ENCODE data around the gene IFT43. TPM values are rescaled to one million over a fixed set of nuclear protein-coding genes. Genes with fewer than 3 reads are reported as not detected.

Gene IFT43
- total and polyA plus RNA-seq, 2 donors: 27.5 to 47.2 TPM

DNA sequence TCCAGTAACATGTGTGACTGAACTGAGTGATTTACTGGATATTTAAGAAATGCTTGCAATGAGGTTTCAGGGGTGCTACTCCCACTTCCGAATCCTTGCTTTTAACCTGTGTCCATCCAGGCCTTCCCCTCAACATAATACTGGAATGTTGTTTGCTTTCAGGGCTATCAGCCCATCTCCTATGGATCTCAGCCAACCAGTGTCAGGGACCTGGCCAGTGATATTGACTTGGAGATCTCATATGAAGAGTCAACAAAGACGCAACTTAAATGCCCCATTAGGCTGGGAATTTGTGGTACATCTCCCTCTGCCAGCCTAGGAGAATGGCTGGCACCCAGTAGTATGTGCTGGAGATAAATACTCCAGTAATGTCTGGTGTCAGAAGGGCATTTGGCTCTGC lies 889 bp upstream of the IFT43 start:
- Histone ChIP-seq H3K4me3 (ENCODE audit: low read length in 2 of 2) (no peak overlapping the region), H3K4me1 (ENCODE audit: control insufficient read depth in 2 of 2, insufficient read depth in 2 of 2, low read length in 2 of 2) (peaks cover 8 to 31% of the 10 kb centered on the region in 2 donors), H3K27me3 (ENCODE audit: control insufficient read depth in 2 of 2, insufficient read depth in 1 of 2, low read length in 1 of 2) (peaks cover 2 to 25% of the 10 kb centered on the region in 2 donors), H3K27ac (ENCODE audit: low read depth in 1 of 2, low read length in 1 of 2) (no peak overlapping the region), H3K36me3 (ENCODE audit: control insufficient read depth in 2 of 2, insufficient read depth in 2 of 2, low read length in 1 of 2) (no peaks in the 10 kb centered on the region), H3K9me3 (ENCODE audit: control insufficient read depth in 2 of 2, insufficient read depth in 1 of 2, low read length in 1 of 2) (no peaks in the 10 kb centered on the region)
- DNase-seq (ENCODE audit: low read depth in 6 of 9, low spot score in 9 of 9): no peak
- 98% methylated on average over 2 of the region's 2 CpGs for WGBS

DNA sequence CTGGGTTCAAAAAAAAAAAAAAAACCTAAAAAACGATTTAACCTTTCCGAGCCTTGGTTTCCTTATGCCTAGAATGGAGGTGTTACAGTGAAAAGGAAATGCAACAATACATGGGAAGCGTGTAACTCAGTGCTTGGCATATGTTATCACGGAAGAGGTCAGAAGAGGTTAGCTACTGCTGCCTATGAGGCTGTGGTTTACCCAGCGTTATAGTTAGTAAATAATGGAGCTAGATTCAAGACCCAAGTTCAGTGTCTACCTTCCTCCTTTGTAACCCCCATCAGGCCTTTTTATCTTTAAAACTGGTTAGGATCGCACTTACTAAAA lies 839 bp downstream of the IFT43 start:
- WGBS: 69% methylated on average over 6 of the region's 6 CpGs
- DNase-seq (ENCODE audit: low read depth in 6 of 9, low spot score in 9 of 9): no peak
- peak overlapping the region; percentile 55 to 74 for H3K4me3 ChIP-seq (ENCODE audit: low read length in 2 of 2)
- peaks cover 2 to 25% of the 10 kb centered on the region in 2 donors for H3K27me3 ChIP-seq (ENCODE audit: control insufficient read depth in 2 of 2, insufficient read depth in 1 of 2, low read length in 1 of 2)
- peak overlapping the region in 1 of 2 donors; percentile 68 for H3K27ac ChIP-seq (ENCODE audit: low read depth in 1 of 2, low read length in 1 of 2)
- no peaks in the 10 kb centered on the region for H3K9me3 ChIP-seq (ENCODE audit: control insufficient read depth in 2 of 2, insufficient read depth in 1 of 2, low read length in 1 of 2)
- H3K36me3 ChIP-seq (ENCODE audit: control insufficient read depth in 2 of 2, insufficient read depth in 2 of 2, low read length in 1 of 2): peaks cover 0 to 3% of the 10 kb centered on the region in 2 donors
- H3K4me1 ChIP-seq (ENCODE audit: control insufficient read depth in 2 of 2, insufficient read depth in 2 of 2, low read length in 2 of 2): peaks cover 5 to 21% of the 10 kb centered on the region in 2 donors

- H3K27ac ChIP-seq (ENCODE audit: low read depth in 1 of 2, low read length in 1 of 2): no peak overlapping the region
- peaks cover 0 to 3% of the 10 kb centered on the region in 2 donors for H3K36me3 ChIP-seq (ENCODE audit: control insufficient read depth in 2 of 2, insufficient read depth in 2 of 2, low read length in 1 of 2)
- H3K9me3 ChIP-seq (ENCODE audit: control insufficient read depth in 2 of 2, insufficient read depth in 1 of 2, low read length in 1 of 2): no peaks in the 10 kb centered on the region
- DNase-seq (ENCODE audit: low read depth in 6 of 9, low spot score in 9 of 9): no peak
- no peak overlapping the region for H3K4me3 ChIP-seq (ENCODE audit: low read length in 2 of 2)
- H3K27me3 ChIP-seq (ENCODE audit: control insufficient read depth in 2 of 2, insufficient read depth in 1 of 2, low read length in 1 of 2): peaks cover 2 to 20% of the 10 kb centered on the region in 2 donors
- peaks cover 3 to 16% of the 10 kb centered on the region in 2 donors for H3K4me1 ChIP-seq (ENCODE audit: control insufficient read depth in 2 of 2, insufficient read depth in 2 of 2, low read length in 2 of 2)
- WGBS: 86% methylated on average over 3 of the region's 3 CpGs
Observed at GRCh38 chr14:75987201-75987970, 1.8 kb downstream of the IFT43 start.

DNA sequence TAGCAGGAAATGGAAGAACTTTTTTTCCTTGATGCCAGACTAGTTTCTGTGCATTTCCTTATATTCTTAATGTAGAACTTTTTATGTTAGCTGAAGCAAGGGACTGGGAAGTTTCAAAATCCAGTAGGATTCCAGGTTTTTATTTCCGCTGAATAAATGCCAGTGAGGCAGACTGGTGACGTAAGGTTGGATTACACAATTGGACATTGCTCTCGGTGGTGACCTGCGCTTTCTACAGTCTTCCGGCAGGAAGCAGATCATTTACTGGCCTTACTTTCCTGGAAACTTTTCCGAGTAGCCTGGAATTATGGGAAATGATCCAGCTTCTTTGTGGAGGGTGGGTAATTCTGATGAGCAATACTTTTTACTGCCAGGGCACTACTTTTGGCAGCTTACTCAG lies 3.6 kb downstream of the IFT43 start:
- DNase-seq (ENCODE audit: low read depth in 6 of 9, low spot score in 9 of 9): no peak
- H3K4me1 ChIP-seq (ENCODE audit: control insufficient read depth in 2 of 2, insufficient read depth in 2 of 2, low read length in 2 of 2): peaks cover 3 to 12% of the 10 kb centered on the region in 2 donors
- H3K27me3 ChIP-seq (ENCODE audit: control insufficient read depth in 2 of 2, insufficient read depth in 1 of 2, low read length in 1 of 2): peaks cover 2 to 4% of the 10 kb centered on the region in 2 donors
- H3K4me3 ChIP-seq (ENCODE audit: low read length in 2 of 2): no peak overlapping the region
- 97% methylated on average over 6 of the region's 6 CpGs for WGBS
- H3K36me3 ChIP-seq (ENCODE audit: control insufficient read depth in 2 of 2, insufficient read depth in 2 of 2, low read length in 1 of 2): peaks cover 0 to 3% of the 10 kb centered on the region in 2 donors
- no peak overlapping the region for H3K27ac ChIP-seq (ENCODE audit: low read depth in 1 of 2, low read length in 1 of 2)
- no peaks in the 10 kb centered on the region for H3K9me3 ChIP-seq (ENCODE audit: control insufficient read depth in 2 of 2, insufficient read depth in 1 of 2, low read length in 1 of 2)

DNA sequence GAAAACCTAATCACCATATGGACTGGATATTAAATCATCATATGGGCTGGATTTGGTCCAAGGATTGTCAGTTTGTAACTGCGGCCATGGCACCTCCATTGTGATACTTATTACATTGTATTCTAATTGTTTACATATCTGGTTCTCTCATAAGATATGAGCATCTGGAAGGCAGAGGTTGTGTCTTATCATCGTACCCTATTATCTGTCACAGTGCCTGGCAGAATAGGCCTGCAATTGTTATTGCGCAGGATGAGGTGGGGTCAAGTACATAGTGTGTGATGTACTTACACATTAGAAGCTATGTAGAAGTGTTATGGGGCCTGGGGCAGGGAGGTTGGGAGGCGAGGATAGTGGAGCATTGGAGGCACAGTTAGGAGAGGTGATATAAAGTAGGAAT lies 4.7 kb downstream of the IFT43 start:
- no peak overlapping the region for H3K27ac ChIP-seq (ENCODE audit: low read depth in 1 of 2, low read length in 1 of 2)
- H3K27me3 ChIP-seq (ENCODE audit: control insufficient read depth in 2 of 2, insufficient read depth in 1 of 2, low read length in 1 of 2): no peaks in the 10 kb centered on the region
- no peaks in the 10 kb centered on the region for H3K9me3 ChIP-seq (ENCODE audit: control insufficient read depth in 2 of 2, insufficient read depth in 1 of 2, low read length in 1 of 2)
- H3K4me3 ChIP-seq (ENCODE audit: low read length in 2 of 2): no peak overlapping the region
- 97% methylated on average over 4 of the region's 4 CpGs for WGBS
- peaks cover 2 to 10% of the 10 kb centered on the region in 2 donors for H3K4me1 ChIP-seq (ENCODE audit: control insufficient read depth in 2 of 2, insufficient read depth in 2 of 2, low read length in 2 of 2)
- DNase-seq (ENCODE audit: low read depth in 6 of 9, low spot score in 9 of 9): no peak
- peaks cover 0 to 3% of the 10 kb centered on the region in 2 donors for H3K36me3 ChIP-seq (ENCODE audit: control insufficient read depth in 2 of 2, insufficient read depth in 2 of 2, low read length in 1 of 2)

- Histone ChIP-seq H3K36me3 (ENCODE audit: control insufficient read depth in 2 of 2, insufficient read depth in 2 of 2, low read length in 1 of 2) (peaks cover 2 to 3% of the 10 kb centered on the region in 2 donors), H3K27me3 (ENCODE audit: control insufficient read depth in 2 of 2, insufficient read depth in 1 of 2, low read length in 1 of 2) (no peaks in the 10 kb centered on the region), H3K9me3 (ENCODE audit: control insufficient read depth in 2 of 2, insufficient read depth in 1 of 2, low read length in 1 of 2) (no peaks in the 10 kb centered on the region), H3K4me3 (ENCODE audit: low read length in 2 of 2) (no peak overlapping the region), H3K27ac (ENCODE audit: low read depth in 1 of 2, low read length in 1 of 2) (no peak overlapping the region), H3K4me1 (ENCODE audit: control insufficient read depth in 2 of 2, insufficient read depth in 2 of 2, low read length in 2 of 2) (no peaks in the 10 kb centered on the region)
- no peak for DNase-seq (ENCODE audit: low read depth in 6 of 9, low spot score in 9 of 9)
- 96% methylated on average over 4 of the region's 4 CpGs for WGBS
Observed at GRCh38 chr14:75991753-75992152, 6.2 kb downstream of the IFT43 start.

DNA sequence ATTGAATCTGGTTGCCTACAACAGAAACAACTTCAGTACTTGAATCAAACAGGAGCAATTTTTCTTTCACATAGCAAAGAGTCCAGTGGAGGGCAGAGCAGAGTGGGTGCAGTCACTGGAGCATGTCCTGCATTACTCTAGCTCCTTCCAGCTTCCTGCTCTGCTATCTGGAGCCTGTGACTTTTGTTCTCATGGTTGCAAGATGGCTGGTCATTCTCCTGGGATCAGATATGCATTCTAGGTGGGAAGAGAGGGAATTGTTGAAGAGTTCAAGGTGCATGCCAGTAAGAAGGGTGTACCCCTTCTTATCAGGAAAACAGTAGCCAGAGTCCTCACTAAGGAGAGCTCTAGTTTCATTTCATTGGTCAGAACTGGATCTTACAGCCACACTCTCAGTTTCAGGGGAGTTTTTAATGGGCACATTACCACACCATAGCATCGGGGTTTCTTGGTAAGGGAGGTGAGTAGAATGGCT lies 8.0 kb downstream of the IFT43 start:
- Histone ChIP-seq H3K4me3 (ENCODE audit: low read length in 2 of 2) (no peak overlapping the region), H3K27me3 (ENCODE audit: control insufficient read depth in 2 of 2, insufficient read depth in 1 of 2, low read length in 1 of 2) (no peaks in the 10 kb centered on the region), H3K9me3 (ENCODE audit: control insufficient read depth in 2 of 2, insufficient read depth in 1 of 2, low read length in 1 of 2) (no peaks in the 10 kb centered on the region), H3K36me3 (ENCODE audit: control insufficient read depth in 2 of 2, insufficient read depth in 2 of 2, low read length in 1 of 2) (peaks cover 2 to 3% of the 10 kb centered on the region in 2 donors), H3K4me1 (ENCODE audit: control insufficient read depth in 2 of 2, insufficient read depth in 2 of 2, low read length in 2 of 2) (no peaks in the 10 kb centered on the region), H3K27ac (ENCODE audit: low read depth in 1 of 2, low read length in 1 of 2) (no peak overlapping the region)
- DNase-seq (ENCODE audit: low read depth in 6 of 9, low spot score in 9 of 9): no peak
- 98% methylated on average over 1 of the region's 1 CpG for WGBS

DNA sequence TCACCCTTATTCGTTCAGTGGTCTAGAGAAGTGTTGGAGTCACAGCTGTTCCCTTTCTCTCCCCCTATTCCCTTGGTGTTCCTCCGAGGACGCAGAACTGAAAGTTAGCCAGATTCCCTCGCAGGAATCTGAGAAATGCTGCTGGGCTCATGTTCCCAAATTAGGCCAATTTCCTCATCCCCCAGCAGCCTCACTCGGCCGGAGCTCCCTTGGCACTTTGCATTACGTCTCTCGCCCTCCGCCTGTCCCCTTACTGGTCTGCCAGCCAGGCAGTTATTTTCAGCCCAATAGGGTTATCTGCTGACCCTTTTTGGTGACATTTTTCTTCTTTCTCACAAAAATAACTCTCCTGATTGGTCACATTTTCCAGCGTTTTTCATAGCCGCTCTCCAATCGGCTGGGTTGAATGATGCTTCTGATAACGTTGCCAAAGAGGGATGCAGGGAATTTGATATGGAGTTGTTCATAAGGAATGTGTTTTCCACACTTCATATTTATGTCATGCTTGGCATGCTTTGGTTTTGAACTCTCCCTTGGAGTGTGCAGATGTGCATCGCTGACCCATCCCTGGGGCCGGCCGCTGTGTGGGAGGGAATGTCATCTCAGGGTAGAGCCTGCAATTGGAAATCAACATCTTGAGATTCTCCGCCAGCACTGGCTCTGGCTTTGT lies 9.9 kb downstream of the IFT43 start:
- H3K4me1 ChIP-seq (ENCODE audit: control insufficient read depth in 2 of 2, insufficient read depth in 2 of 2, low read length in 2 of 2): no peaks in the 10 kb centered on the region
- H3K36me3 ChIP-seq (ENCODE audit: control insufficient read depth in 2 of 2, insufficient read depth in 2 of 2, low read length in 1 of 2): peaks cover 2% of the 10 kb centered on the region in 2 donors
- 95% methylated on average over 17 of the region's 17 CpGs for WGBS
- H3K4me3 ChIP-seq (ENCODE audit: low read length in 2 of 2): no peak overlapping the region
- no peak overlapping the region for H3K27ac ChIP-seq (ENCODE audit: low read depth in 1 of 2, low read length in 1 of 2)
- no peaks in the 10 kb centered on the region for H3K27me3 ChIP-seq (ENCODE audit: control insufficient read depth in 2 of 2, insufficient read depth in 1 of 2, low read length in 1 of 2)
- no peak for DNase-seq (ENCODE audit: low read depth in 6 of 9, low spot score in 9 of 9)
- no peaks in the 10 kb centered on the region for H3K9me3 ChIP-seq (ENCODE audit: control insufficient read depth in 2 of 2, insufficient read depth in 1 of 2, low read length in 1 of 2)

GRCh38 chr14:75996488-75996887 lies 10.9 kb downstream of the IFT43 start:
- 92% methylated on average over 1 of the region's 1 CpG for WGBS
- Histone ChIP-seq H3K9me3 (ENCODE audit: control insufficient read depth in 2 of 2, insufficient read depth in 1 of 2, low read length in 1 of 2) (no peaks in the 10 kb centered on the region), H3K4me1 (ENCODE audit: control insufficient read depth in 2 of 2, insufficient read depth in 2 of 2, low read length in 2 of 2) (no peaks in the 10 kb centered on the region), H3K36me3 (ENCODE audit: control insufficient read depth in 2 of 2, insufficient read depth in 2 of 2, low read length in 1 of 2) (peaks cover 2 to 3% of the 10 kb centered on the region in 2 donors), H3K4me3 (ENCODE audit: low read length in 2 of 2) (no peak overlapping the region), H3K27ac (ENCODE audit: low read depth in 1 of 2, low read length in 1 of 2) (no peak overlapping the region), H3K27me3 (ENCODE audit: control insufficient read depth in 2 of 2, insufficient read depth in 1 of 2, low read length in 1 of 2) (no peaks in the 10 kb centered on the region)
- DNase-seq (ENCODE audit: low read depth in 6 of 9, low spot score in 9 of 9): no peak

All from thymus (tissue), 11 donors.